NCI-H460 (cell line): ENCODE data around the gene PEMT. TPM values are rescaled to one million over a fixed set of nuclear protein-coding genes. Genes with fewer than 3 reads are reported as not detected.

Source experiments
- DNase-seq: peaks from one replicate; pipeline ENCODE4 v3.0.0-alpha.2; 2016; ENCODE audit warnings: low read depth; ENCODE audit errors: extremely low read depth
- total RNA-seq: library from RNA; depleted of rRNA; stranded (reverse); fragments of >200 nt; shearing (Covaris generic); gene quantifications from 2 replicates; pipeline ENCODE4 v1.2.3, GENCODE V29; 2014

PEMT gene
- total RNA-seq, 1 experiment from 2014 or later, result 84.7 TPM

GRCh38 chr17:17605729-17606088, 14.2 kb upstream of the PEMT start:
- DNase-seq, result no peak

- DNase-seq, result no peak
These were observed 13.7 kb upstream of the PEMT start for GRCh38 chr17:17605083-17605728.

- no peak for DNase-seq
These were observed 12.4 kb upstream of the PEMT start for GRCh38 chr17:17603895-17604225.

GRCh38 chr17:17603178-17603894, 11.8 kb upstream of the PEMT start:
- DNase-seq, result no peak

GRCh38 chr17:17599965-17600364, 8.5 kb upstream of the PEMT start:
- DNase-seq, result no peak

GRCh38 chr17:17598003-17598402, 6.5 kb upstream of the PEMT start:
- no peak for DNase-seq

- no peak for DNase-seq
These were observed 4.2 kb upstream of the PEMT start for GRCh38 chr17:17595755-17596154.

GRCh38 chr17:17593222-17593620, 1.7 kb upstream of the PEMT start:
- DNase-seq, result no peak

- no peak for DNase-seq
These were observed 589 bp downstream of the PEMT start for GRCh38 chr17:17590883-17591354.

- no peak for DNase-seq
These were observed 1.3 kb downstream of the PEMT start for GRCh38 chr17:17590141-17590751.

GRCh38 chr17:17587614-17588337, 3.7 kb downstream of the PEMT start:
- DNase-seq, result no peak

GRCh38 chr17:17582372-17582771, 9.1 kb downstream of the PEMT start:
- DNase-seq, result no peak

- DNase-seq, result no peak
These were observed 10.0 kb downstream of the PEMT start for GRCh38 chr17:17581509-17581908.

GRCh38 chr17:17580662-17581470, 10.6 kb downstream of the PEMT start:
- no peak for DNase-seq

- no peak for DNase-seq
These were observed 11.8 kb downstream of the PEMT start for GRCh38 chr17:17579691-17580090.

GRCh38 chr17:17577373-17577772, 14.1 kb downstream of the PEMT start:
- no peak for DNase-seq

GRCh38 chr17:17576772-17577234, 14.7 kb downstream of the PEMT start:
- DNase-seq, result no peak

- no peak for DNase-seq
These were observed 15.9 kb downstream of the PEMT start for GRCh38 chr17:17575360-17576251.

- DNase-seq, result no peak
These were observed 17.6 kb downstream of the PEMT start for GRCh38 chr17:17573912-17574311.
